Cardiac septum (tissue), 1 donor: Measurements from ENCODE around the gene CDC40. TPM values are rescaled to one million over a fixed set of nuclear protein-coding genes. Genes with fewer than 3 reads are reported as not detected.
"Not testable (repeated sequence)": the region's sequence is repeated elsewhere in the genome, so short reads cannot be mapped to it uniquely, and the experiment has no call there.

Source experiments
- DNase-seq: peaks from one replicate; pipeline ENCODE4 v3.0.0-alpha.2; 2020; ENCODE audit warnings: low spot score
- intact Hi-C: fragments of 100-400 bp; cut with DNase I; formaldehyde crosslinking; loops from one replicate; pipeline ENCODE4 v1.14.0; 2022
- total RNA-seq: library from RNA; stranded (reverse); fragmentation: NEBNext Ultra II Directional; extraction: Animal tissue kit (Norgen Biotek cat#: 25700); gene quantifications from one replicate; pipeline ENCODE4 v1.2.1, GENCODE V29; 2021
- donor health status: DM: no; HTN: no; CAD: no.

CDC40 gene
- total RNA-seq, 1 donor from 2014 or later, result 11.7 TPM

DNA sequence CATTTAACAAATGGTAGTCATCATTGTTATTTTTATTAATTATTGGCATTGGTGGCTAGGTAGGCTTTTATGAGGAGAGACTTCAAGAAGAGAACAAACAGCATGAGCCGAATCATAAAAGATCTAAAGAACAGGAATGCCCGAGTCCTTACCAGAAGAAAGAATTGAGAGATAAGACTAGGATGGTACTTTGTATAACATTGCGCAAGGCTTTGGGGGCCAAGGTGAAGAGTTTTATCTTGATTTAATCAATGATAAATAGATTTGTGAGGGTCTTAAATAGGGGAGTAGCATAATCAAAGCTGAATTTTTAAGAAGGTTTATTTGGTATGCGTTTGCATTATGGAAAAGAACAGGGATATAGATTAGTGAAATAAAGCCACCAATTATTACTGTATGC, 15.4 kb downstream of the CDC40 start:
- no peak for DNase-seq
- intact Hi-C loops, result no loop called here

- no peak for DNase-seq
- intact Hi-C loops, result no loop called here
Measured at GRCh38 chr6:110196874-110197273, 16.6 kb downstream of the CDC40 start.

DNA sequence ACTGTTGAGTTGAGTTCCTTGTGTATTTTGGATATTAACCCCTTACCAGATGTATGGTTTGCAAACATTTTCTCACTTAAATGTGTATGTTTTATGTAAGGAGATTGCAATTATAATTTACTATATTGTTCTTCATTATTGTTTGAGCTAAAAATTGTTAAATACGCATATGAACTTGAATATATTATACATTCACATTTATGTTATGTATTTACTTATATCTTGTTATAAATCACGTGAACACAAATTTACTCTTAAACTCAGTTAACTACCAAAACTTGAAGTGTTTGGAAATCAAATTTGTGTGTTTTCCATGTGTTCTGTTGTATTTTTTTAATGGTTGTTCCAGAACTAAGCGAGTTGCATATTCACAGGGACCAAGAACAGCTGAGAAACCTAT, 18.3 kb downstream of the CDC40 start:
- intact Hi-C loops, result no loop called here
- DNase-seq, result no peak

DNA sequence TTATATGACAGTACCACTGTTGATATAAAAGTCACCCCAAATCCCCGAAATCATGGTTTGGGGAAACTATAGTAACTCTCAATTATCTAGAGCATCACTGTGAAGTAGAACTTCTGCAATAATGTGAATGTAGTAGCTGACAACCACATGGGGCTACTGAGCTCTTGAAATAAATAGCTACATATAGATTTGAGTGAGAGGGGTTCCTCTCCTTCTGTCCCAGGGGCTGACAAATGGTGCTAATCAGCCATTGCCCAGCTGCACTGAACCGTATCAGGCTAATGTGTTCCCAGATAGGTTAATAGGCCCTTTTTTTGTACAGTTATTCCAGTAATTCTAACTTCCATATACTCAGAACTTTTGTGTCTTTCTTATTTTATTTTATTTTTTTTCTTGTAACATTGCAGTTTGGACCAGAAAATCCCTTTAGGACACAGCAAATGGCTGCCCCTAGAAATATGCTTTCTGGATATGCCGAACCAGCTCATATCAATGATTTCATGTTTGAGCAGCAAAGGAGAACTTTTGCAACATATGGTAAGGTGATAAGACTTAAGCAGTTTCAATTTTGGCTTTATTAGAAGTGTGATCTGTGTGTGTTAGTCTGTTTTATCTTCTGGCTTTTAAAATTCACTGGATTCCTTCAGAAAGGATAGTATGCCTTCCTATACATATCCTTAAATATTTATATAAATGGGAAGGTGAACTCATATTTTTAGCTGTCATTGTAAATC, 21.1 kb downstream of the CDC40 start:
- intact Hi-C loops, result no loop called here
- no peak for DNase-seq

DNA sequence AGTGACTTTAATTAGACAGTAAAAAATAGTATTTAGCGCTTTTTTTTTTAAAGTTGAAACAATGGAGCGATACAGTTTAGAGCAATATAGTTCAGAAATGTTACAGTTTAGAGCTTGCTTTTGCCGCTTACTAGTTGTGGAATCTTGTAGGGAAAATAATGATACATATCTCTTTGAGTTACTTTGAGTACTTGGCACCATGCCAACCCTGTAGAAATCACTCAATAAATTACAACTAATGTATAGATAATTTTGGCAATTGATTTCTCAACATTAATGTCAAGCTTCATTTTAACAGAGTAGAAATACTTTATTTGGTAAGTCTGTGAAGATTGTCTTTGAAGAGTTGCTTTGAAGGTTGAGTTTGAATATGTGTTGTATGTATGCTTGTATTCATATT, 27.4 kb downstream of the CDC40 start:
- DNase-seq, result no peak
- intact Hi-C loops, result no loop called here

- intact Hi-C loops, result no loop called here
- DNase-seq, result no peak
Measured at GRCh38 chr6:110211753-110212152, 31.5 kb downstream of the CDC40 start.

DNA sequence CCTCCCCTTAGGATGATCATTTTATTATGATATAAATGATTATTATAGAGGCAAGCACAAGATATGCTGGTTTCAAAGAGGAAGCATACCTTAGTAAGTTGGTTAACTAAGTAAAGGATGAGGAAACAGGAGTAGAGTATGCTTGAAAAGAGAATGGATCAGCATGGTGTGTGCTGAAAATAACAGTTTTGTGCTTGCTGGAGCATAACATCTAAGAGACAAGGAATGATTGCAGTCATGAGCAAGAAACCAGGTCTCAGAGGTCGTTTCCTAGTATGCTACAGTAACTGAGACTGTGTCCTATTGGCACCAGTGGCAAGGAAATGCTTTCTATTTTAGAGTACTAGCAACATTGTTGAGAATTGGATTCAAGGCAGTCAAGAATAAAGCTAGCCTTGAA, 34.1 kb downstream of the CDC40 start:
- DNase-seq, result no peak
- intact Hi-C loops, result no loop called here

DNA sequence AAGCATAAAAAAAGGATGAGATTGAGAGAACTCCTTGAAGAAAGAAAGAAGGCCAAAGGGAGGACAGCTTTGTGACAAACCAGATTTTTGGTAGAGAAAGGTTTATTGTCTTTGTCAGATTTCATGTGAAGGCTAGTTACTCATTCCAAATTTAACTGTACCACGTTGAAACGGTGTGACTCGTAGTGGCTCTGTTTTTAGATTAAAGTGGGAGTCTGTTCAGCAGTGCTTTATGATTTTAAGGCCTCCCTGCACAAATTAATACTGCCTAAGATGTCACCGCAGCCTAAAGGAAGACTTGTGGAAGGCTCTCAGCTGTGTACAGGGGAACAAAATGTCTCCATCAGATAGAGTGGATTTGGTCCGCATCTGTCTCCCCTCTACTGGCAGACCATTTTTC, 35.9 kb downstream of the CDC40 start:
- DNase-seq, result no peak
- intact Hi-C loops, result no loop called here

DNA sequence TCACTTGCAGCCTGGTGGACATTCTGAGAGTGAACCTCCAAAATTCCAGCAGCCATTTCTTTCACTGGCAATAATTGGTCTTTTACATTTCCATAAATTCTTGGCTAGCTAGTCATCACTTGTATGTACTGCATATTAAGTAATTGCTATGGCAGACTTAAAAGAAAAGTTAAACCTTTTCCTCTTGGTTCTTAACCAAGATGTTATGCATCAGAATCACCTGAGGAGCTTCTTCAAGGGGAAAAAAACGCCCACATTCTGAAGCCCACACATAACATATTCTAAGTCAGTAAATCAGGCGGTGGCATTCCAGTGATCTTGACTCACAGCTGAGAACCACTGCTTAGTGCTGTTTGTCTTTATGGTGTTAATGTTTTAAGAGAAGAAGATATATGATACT, 37.0 kb downstream of the CDC40 start:
- intact Hi-C loops, result no loop called here
- no peak for DNase-seq

- intact Hi-C loops, result no loop called here
Measured at GRCh38 chr6:110221738-110222137, 41.5 kb downstream of the CDC40 start.

GRCh38 chr6:110226261-110226660, 46.0 kb downstream of the CDC40 start:
- intact Hi-C loops, result no loop called here
- DNase-seq, result no peak

More at GRCh38 chr6:110221738-110222137, 41.5 kb downstream of the CDC40 start:
- no peak for DNase-seq

DNA sequence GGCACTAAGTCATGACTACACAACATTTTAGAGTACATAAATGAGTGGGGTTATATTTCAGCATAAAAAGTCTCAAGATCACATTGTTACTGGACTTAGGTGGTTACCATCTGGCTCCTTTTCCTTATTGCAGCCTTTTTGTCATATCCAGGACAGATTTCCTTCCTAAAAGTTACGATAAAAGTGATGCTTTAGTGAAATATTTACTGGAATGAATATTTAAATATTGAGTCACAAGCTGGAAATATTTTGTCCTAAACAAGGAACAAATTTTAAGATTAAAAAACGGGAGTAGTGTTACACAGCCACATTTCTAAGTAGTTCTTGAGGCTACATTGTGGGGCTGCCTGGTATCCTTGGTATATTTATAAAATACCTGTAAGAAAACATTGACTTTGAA, 52.2 kb downstream of the CDC40 start:
- no peak for DNase-seq
- intact Hi-C loops, result no loop called here

- DNase-seq, result no peak
- intact Hi-C loops, result no loop called here
Measured at GRCh38 chr6:110233770-110234374, 53.6 kb downstream of the CDC40 start.

DNA sequence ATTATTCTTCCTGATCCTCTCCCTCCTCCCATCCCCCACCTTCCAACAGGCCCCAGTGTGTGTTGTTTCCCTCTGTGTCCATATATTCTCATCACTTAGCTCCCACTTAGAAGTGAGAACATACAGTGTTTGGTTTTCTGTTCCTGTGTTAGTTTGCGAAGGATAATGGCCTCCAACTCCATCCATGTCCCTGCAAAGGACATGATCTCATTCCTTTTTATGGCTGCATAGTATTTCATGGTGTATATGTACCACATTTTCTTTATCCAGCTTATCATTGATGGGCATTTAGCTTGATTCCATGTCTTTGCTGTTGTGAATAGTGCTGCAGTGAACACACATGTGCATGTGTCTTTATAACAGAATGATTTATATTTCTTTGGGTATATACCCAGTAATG, 55.8 kb downstream of the CDC40 start:
- intact Hi-C loops, DNase-seq: not testable (repeated sequence)

GRCh38 chr6:110239526-110240274, 59.5 kb downstream of the CDC40 start:
- intact Hi-C loops, result no loop called here
- DNase-seq, result no peak

DNA sequence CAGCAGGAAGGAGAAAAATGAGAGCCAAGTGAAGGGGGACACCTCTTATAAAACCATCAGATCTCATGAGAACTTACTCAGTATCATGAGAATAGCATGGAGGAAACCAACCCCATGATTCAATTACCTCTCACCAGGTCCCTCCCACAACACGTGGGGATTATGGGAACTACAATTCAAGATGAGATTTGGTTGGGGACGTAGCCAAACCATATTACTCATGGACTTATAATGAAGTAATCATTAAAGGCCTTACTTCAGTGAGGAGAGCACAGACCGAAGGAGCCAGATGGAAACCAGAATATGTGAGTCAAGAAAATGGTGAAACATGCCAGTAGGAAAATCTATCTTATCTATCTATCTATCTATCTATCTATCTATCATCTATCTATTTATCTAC, 64.4 kb downstream of the CDC40 start:
- intact Hi-C loops, DNase-seq: not testable (repeated sequence)

DNA sequence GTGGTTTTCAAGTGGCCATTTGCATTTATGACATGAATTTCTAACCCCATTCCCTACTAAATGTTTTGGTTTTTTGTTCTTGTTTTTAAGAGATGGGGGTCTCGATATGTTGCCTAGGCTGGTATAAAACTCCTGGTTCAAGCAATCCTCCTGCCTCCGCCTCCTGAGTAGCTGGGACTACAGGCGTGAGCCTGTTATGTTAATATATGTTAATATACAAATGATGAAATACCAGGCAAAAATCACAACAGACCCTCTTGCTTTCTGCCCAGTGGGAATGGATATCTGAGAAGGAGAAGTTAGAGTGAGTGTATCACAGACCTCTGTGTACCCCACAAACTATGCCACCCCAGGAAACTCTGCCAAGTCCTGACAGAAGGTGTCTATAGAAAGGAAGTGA, 66.2 kb downstream of the CDC40 start:
- intact Hi-C loops, result no loop called here
- DNase-seq, result no peak

DNA sequence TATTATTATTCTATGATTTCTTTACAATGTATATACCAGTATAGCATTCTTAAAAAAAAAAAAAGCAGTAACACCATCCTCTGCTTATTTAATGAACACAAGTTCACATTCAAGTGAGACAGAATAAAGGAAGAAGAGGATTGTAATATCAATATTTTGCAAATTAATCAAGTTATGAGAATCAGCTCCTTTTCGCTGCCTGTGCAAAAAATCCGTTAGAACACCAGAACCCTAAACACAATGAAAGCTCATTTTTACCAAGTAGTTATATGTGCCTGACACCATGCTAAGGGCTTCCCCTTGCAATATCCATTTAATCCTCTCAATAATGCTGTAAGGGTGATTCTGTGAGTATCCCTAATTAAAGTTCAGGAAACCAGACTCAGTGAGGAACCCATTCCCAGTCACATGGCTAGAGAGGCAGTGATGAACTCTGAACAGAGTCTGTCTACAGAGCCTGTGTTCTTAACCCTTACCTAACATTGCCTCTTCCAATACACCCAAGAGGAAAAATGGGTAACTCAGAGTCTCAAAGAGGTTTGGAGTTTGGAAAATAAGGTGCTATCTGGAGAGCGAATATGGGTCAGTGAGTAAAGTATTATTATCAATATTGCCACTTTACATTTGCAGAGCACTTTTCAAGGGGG, 66.8 kb downstream of the CDC40 start:
- intact Hi-C loops, result no loop called here
- DNase-seq, result no peak

GRCh38 chr6:110250058-110250457, 69.8 kb downstream of the CDC40 start:
- no peak for DNase-seq
- intact Hi-C loops, result no loop called here

GRCh38 chr6:110250838-110251237, 70.6 kb downstream of the CDC40 start:
- no peak for DNase-seq
- intact Hi-C loops, result no loop called here
